GM12873 (cell line): ENCODE data around the gene YIPF5.

Experiments used
- CTCF ChIP-seq: IDR thresholded peaks from 2 replicates; pipeline ENCODE4 v1.5.1; 2012; ENCODE audit warnings: low read depth, mild to moderate bottlenecking, moderate library complexity, low read length, control low read depth; ENCODE audit not compliant: insufficient read depth; ENCODE audit errors: missing control alignments

Gene YIPF5

GRCh38 chr5:144194144-144194543, 23.7 kb upstream of the YIPF5 start:
- TF ChIP-seq CTCF = no peak

GRCh38 chr5:144192661-144193060, 22.2 kb upstream of the YIPF5 start:
- no peak for TF ChIP-seq CTCF

GRCh38 chr5:144191998-144192397, 21.5 kb upstream of the YIPF5 start:
- TF ChIP-seq CTCF = peak; percentile 69

- TF ChIP-seq CTCF = no peak
These were observed 21.1 kb upstream of the YIPF5 start for GRCh38 chr5:144191531-144191930.

- no peak for TF ChIP-seq CTCF
These were observed 19.5 kb upstream of the YIPF5 start for GRCh38 chr5:144189800-144190429.

GRCh38 chr5:144187699-144188294, 17.3 kb upstream of the YIPF5 start:
- no peak for TF ChIP-seq CTCF

GRCh38 chr5:144183254-144183889, 12.9 kb upstream of the YIPF5 start:
- TF ChIP-seq CTCF = peak; percentile 58
